ENCODE results near the gene BCAR1.

BCAR1 gene

DNA sequence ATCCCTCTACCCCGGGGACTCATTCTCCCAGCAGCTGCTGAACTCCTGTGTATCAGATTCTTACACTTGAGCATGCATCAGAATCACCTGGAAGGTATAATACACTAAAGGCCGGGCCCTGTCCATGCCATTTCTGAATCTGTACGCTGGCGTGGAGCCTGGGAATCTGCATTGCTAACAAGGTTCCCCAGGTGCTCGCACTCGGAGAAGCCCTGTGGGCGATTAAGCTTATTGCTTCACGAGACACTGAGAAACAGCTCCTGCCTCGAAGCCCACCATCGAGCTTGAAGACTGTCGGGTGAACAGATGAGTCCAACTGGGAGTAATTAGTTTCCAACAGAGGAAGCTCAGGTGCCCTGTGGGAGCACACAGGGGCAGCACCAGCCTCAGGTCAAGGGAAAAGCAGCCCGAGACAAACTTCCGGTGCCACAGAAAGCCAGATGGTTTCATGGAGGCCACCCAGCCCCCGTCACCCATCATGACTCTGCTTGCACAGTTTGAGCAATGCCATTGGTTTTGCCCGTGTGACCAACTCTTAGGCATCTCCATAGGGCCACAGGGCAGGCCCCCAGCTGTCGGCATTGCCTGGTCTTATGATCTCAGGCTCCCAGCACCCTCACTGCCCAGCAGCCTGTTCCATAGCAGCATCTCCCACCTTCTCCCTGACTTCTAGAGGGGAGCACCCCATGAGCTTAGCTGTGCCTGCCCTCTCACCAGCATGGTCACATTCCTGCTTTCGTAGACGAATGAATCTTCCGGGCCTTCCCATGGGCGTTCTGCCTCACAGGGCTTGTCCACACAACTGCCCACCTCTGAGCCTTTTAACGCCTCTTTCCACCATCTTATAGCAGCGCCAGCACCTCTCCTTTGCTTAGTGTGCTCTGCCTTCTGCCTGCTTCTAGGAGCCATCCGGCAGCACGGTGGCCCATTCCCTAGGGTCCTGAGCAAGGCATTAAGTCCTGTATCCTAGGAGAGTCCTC is 55.3 kb downstream of the BCAR1 start:
- TF ChIP-seq ZFX (IDR thresholded peaks at IDR 0.05; ENCODE audit: borderline replicate concordance) (no peak), CTCF (IDR thresholded peaks at IDR 0.05) (no peak)
- no peak overlapping the region for H3K27ac ChIP-seq

DNA sequence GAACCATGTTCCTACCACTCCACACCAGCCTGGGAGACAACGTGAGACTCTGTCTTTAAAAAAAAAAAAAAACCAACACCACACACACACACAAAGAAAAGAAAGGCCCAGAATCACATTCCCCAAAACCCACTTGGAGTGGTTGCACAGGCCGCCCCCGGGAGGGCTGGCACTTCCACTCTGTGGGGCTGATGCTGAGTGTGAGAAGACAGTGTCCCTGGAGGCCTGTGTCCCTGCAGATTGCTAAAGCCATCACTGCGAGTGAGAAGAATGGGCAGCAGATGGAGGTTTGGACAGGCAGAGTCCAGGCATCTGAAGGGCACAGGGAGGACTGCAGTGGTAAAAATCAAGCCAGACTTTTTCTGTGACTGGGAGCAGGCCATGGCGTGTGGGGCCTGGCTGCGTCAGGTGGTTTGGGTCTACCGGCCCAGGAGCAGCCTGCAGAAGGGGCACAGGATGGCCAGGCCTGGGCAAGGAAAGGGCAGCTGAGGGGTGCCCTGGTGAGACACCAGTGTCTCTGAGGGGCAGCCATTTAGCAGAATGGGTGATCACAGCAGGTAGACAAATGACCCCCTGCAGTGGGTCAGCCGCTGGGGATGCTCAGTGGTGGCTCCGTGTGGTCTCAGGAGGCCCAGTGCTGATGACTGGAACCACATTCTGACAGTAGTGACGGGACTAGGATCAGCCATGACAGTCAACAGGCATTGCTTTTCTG is 57.5 kb downstream of the BCAR1 start:
- no peak overlapping the region for H3K27ac ChIP-seq
- TF ChIP-seq ZFX (IDR thresholded peaks at IDR 0.05; ENCODE audit: borderline replicate concordance): no peak
- no peak for TF ChIP-seq CTCF (IDR thresholded peaks at IDR 0.05)

DNA sequence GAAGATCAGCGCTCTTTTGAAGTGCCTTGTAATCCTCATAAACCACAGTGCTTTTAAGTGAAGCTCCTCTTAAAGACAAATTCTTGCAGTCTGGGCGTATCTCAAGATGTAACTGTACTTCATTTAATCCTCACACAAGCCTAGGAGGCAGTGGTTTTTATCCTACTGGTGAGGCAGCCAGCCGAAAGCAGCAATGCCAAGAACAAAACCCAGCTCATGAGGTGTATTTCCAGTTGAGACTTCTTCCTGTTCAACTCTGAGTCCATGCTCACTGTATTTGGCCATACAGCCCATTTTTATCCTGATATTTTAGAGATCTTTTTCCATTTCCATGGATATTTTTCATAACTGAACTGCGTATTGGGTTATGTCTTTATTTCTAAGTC is 58.2 kb downstream of the BCAR1 start:
- no peak overlapping the region for H3K27ac ChIP-seq
- TF ChIP-seq ZFX (IDR thresholded peaks at IDR 0.05; ENCODE audit: borderline replicate concordance) (no peak), CTCF (IDR thresholded peaks at IDR 0.05) (no peak)

DNA sequence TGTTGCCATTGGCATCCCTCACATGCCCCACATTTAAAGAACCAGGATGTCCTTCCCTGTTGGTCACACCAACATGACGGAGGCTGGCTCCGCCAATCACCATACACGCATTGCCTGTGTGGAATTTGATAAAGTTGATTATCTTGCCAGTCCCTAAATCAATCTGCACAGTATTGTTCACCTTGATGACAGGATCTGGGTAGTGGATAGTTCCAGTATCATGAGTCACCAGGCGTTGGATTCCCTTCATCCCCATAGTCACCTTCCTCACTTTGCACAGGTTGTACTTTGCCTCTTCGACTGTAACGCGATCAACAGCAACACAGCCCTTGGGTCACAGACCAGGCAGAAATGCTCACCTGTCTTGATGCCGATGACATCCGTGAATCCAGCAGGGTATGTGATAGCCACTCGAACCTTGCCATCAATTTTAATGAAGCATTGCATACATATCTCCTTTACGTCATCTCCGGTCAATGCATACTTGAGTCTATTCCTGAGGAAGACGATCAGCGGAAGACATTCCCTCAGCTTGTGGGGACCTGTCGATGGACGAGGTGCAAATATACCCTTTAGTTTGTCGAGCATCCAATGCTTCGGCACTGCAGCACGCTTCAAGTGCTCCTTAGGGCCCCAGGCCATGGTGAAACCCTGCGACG is 58.7 kb downstream of the BCAR1 start:
- no peak overlapping the region for H3K27ac ChIP-seq
- TF ChIP-seq CTCF (IDR thresholded peaks at IDR 0.05) (no peak), ZFX (IDR thresholded peaks at IDR 0.05; ENCODE audit: borderline replicate concordance) (no peak)

DNA sequence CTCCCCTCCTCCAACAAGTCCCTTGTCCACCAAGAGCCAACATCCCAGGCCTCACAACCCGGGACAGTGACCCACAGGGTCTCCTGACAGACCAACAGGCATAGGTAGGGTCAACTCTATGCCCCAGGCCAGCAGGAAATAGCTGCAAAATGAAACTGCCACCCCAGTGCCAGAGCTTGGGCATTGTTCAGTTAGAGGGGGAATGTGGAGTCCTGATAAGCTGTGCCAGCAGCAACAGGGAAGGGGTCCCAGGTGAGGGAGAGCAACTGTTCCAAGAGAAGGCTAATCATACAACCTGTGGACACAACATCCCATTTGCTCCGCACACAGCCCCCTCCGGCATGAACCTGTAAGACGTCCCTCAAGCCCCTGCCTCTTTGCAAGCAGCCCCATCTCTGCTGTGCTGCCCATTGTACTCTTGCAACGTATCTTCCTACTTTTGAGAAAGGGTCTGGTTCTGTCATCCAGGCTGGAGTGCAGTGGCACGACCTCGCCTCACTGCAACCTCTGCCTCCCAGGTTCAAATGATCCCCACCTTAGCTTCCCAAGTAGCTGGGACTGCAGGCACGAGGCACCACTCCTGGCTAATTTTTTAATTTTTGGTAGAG is 61.7 kb downstream of the BCAR1 start:
- TF ChIP-seq ZFX (IDR thresholded peaks at IDR 0.05; ENCODE audit: borderline replicate concordance) (no peak), CTCF (IDR thresholded peaks at IDR 0.05) (no peak)
- no peak overlapping the region for H3K27ac ChIP-seq

GRCh38 chr16:75188832-75189477 is 62.5 kb downstream of the BCAR1 start:
- TF ChIP-seq CTCF (IDR thresholded peaks at IDR 0.05) (no peak), ZFX (IDR thresholded peaks at IDR 0.05; ENCODE audit: borderline replicate concordance) (no peak)

More at GRCh38 chr16:75188832-75189477, 62.5 kb downstream of the BCAR1 start:
- no peak overlapping the region for H3K27ac ChIP-seq

Data from 22Rv1 (cell line).